ENCODE results near the gene ANKRD13C.
"Not testable (repeated sequence)": the region's sequence is repeated elsewhere in the genome, so short reads cannot be mapped to it uniquely, and the experiment has no call there.

DNA sequence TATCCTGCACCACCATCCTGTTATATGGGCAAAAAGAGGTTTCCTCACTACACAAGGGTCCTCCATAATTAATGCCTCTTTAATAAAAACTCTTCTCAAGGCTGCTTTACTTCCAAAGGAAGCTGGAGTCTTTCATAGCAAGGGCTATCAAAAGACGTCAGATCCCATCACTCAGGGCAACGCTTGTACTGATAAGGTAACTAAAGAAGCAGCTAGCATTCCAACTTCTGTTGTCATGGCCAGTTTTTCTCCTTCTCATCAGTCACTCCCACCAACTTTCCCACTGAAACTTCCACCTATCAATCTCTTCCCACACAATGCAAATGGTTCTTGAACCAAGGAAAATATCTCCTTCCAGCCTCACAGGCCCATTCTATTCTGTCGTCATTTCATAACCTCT, 17.1 kb upstream of the ANKRD13C start:
- TF ChIP-seq POLR2A (IDR thresholded peaks at IDR 0.05; ENCODE audit: low read depth, low read length); CTCF (conservative IDR thresholded peaks at IDR 0.05; ENCODE audit: low read depth, low read length); RFX5 (IDR thresholded peaks at IDR 0.05; ENCODE audit: low read depth, low read length); MXI1 (IDR thresholded peaks at IDR 0.05; ENCODE audit: borderline replicate concordance, low read depth, low read length); BHLHE40 (IDR thresholded peaks at IDR 0.05; ENCODE audit: low read depth, low read length); FOS (IDR thresholded peaks at IDR 0.05; ENCODE audit: low read depth, low read length); RAD21 (IDR thresholded peaks at IDR 0.05; ENCODE audit: low read length); MAZ (IDR thresholded peaks at IDR 0.05; ENCODE audit: borderline replicate concordance, low read depth, low read length); CHD1 (IDR thresholded peaks at IDR 0.05; ENCODE audit: low read depth, low read length): not testable (repeated sequence)
- TF ChIP-seq, protein P1, sequence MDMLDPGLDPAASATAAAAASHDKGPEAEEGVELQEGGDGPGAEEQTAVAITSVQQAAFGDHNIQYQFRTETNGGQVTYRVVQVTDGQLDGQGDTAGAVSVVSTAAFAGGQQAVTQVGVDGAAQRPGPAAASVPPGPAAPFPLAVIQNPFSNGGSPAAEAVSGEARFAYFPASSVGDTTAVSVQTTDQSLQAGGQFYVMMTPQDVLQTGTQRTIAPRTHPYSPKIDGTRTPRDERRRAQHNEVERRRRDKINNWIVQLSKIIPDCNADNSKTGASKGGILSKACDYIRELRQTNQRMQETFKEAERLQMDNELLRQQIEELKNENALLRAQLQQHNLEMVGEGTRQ (IDR thresholded peaks at IDR 0.05; ENCODE audit: low read depth, low read length) = not testable (repeated sequence)
